Stimulated activated CD4-positive, alpha-beta T cell treated with anti-CD3 and anti-CD28 coated beads, Interleukin-12 subunit alpha, Interleukin-12 subunit beta, amount 100 ng/mL, for 24 hours (primary cell): ENCODE results near the gene COL6A2.
"Not testable (repeated sequence)": the region's sequence is repeated elsewhere in the genome, so short reads cannot be mapped to it uniquely, and the experiment has no call there.

Experiments used
- DNase-seq, 2 experiments: peaks; one replicate each; pipeline ENCODE4 v3.0.0-alpha.2; 2020; ENCODE audit warnings: low read depth in 2 of 2

COL6A2 gene

DNA sequence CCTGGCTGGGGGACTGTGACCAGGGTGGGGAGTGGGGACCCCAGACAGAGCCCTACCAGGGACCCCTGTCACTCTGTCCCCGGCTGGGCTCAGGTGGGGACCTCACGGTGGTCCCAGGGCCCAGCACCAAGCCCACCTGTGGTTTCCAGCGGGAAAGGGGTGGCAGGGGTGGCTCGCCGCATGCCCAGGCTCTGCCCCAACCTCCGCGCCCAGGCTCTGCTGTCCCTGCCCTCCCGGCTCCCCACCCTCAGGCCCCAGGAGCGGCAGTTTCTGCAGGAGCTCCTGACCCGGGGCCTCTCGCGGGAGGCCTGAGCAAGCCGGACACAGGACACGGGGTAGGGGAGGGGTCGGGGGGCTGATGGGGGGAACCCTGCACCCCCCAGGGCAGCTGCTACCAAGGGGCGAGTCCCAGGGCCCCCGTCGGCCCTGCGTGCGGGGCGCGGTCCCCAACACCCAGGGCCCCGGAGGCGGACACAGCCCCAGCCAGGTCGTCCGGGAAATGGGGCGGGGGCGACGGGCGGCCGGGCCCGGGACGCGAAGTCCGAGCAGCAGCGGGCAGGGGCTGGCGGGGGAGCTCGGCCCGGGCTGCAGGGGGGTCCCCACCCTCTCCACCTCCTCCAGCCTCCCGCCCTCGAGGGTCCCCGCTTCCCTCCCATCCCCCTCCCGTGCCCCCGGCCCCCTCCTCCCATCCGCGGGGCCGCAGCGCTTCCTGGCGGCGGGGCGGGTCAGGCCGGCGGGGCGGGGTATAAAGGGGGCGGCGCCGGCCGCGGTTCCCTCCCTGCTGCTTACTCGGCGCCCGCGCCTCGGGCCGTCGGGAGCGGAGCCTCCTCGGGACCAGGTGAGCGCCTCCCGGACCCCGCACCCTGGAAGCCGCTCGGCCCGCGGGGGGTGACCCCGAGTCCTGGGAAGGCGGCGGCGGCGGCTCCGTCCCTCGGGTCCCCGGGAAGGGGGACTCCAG lies at the start of gene COL6A2:
Gene COL6A2 (plus strand): TSS at position 777 of the 958 bp plus-strand sequence.
- DNase-seq = peak; percentile 25 to 40

DNA sequence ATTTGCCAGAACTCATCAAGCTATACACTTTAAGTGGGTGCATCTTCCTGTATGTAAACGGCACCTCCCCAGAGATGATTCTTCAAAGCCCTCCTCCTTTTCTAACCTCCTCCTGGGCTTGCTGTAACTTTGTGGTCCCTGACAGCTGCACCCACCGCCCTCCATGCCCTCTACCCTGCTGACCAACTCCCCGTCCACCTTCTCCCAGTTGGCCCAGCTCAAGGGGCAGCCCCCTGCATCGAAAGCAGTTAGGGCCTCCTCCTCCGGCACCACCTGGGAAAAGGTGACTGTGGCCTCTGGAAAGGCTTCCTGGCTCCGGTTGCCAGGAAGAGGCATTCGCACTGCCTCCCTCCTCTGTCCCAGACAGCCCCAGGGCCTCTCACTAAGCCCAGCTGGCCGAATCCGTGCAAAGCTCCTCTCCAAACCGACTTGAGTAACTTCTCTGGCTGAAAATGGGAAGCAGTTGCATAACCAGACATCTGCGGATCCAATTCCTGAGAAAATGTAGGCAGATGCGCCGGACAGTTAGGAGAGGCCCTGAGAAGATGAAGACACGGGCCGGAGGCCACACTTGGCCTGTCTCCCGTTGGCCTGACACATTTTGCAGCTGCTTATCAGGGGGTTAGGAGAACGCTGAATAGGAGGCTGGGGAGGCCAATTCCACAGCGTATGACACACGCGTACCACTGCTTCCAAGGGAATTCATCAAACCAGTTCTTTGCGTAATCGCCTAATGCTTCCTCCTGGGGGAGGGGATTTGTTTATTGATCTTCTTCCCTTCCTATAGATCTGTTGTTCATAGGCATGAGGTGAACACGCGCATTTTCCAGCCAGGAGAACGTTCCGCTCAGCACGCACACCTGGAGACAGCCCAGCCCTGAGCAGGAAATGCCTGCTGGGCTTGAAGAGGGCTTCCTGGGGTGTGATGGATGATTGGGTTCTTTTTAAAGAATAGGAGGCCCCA lies 48.7 kb upstream of the COL6A2 start:
- no peak for DNase-seq

GRCh38 chr21:46049890-46050667 lies 47.8 kb upstream of the COL6A2 start:
- no peak for DNase-seq

DNA sequence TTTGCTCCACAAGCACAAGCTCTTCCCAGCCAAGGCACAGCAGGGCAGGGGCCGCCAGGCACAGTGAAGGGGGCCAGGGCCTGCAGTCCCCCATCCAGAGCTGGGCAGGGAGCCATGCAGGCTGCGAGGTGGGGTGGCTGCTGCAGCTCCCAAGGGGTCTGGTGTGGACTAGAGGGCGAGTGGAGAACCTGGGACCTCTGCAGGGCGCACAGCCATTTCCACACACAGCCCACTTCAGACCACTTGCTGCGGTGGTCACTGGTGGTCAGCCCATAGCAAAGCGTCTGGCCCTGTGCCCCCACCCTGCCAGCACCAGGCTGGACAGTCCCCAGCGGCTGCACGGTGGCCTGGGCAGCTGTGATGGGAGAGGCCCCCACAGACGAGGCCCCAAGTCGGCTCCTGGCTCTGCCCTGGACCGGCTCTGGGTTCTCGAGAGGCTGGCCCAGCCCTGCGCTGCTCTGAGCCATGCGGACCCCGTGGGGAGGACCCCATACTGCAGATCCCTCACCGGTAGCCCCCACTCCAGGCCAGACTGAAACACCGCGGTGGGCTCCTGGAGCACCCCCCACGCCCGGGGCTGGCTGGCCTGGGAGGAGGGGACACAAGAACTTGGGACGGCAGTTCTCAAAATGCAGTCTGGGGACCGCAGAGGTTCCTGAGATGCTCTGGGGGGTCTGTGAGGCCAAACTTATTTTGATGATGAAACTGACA lies 47.1 kb upstream of the COL6A2 start:
- DNase-seq = no peak

- no peak for DNase-seq
Measured at GRCh38 chr21:46051379-46051770, 46.5 kb upstream of the COL6A2 start.

DNA sequence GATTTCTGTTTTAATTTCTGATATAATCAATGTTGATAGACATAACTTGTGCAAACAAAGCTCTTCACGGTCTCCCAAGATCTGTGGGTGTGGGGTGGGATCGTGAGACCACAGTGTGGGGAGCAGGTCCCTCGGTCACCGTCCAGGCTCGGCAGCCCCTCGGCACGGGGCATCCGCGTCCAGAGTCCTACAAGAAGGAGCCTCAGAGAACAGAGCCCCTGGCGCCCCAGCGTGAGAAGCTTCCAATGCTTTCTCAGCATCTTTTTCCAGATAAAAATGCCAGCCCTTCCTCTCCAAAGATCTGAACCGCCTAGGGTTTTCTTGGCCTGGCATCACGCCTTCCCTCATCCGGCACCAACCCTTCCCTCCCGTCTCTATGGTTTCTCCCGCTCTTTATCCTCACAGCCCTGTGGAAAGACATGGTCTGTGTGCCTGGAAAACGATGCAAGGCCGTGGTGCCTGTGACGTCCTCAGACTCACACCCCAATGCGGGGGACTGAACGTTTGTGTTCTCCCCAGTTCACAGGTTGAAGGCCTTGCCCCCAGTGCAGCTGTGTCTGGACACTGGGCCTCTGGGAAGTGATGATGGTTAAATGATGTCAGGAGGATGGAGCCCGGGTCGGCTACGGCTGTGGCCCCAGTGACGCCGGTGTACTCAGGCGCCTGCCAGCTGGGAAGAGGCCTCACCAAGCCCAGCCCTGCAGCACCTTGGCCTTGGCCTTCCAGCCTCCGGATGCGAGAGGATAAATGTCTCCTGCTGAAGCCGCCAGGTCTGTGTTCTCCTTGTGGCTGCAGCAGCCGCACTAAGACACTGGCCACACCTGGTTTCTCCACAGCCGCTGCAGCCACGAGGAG lies 45.9 kb upstream of the COL6A2 start:
- DNase-seq = no peak

DNA sequence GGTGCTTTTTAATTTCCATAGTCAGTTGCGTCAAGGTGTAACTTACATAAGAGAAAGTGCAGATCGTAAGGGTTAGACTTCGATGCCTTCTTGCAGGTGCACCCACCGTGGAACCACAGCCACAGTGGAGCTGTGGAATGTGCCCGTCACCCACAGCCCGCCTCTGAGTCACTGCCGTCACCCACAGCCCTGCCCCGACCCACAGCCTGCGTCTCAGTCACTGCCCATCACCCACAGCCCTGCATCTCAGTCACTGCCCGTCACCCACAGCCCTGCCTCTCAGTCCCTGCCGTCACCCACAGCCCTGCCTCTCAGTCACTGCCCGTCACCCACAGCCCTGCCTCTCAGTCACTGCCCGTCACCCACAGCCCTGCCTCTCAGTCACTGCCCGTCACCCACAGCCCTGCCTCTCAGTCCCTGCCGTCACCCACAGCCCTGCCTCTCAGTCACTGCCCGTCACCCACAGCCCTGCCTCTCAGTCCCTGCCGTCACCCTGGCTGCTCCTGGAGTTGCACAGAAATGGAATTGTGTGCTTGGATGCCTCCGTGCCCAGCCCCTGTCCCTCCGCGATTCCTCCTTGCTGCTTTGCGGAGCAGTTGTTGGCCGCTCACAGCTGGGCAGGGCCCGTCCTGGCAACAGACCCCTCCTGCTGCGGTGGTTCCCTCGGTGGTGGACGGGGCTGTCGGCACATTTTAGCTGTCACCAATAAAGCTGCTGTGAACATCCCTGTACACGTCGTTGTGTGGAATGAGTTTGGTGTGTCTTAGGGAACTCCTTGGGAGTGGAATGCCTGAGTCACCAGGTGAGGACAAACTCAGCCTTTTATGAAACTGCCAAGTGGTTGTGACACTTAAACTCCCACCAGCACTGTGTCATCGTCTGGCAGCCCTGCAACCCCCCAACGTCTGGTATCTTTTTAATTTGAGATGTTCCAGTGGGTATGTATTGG lies 44.9 kb upstream of the COL6A2 start:
- DNase-seq = peak; percentile 25 to 51

GRCh38 chr21:46054031-46054430 lies 43.9 kb upstream of the COL6A2 start:
- DNase-seq = no peak

GRCh38 chr21:46054451-46054881 lies 43.4 kb upstream of the COL6A2 start:
- no peak for DNase-seq

DNA sequence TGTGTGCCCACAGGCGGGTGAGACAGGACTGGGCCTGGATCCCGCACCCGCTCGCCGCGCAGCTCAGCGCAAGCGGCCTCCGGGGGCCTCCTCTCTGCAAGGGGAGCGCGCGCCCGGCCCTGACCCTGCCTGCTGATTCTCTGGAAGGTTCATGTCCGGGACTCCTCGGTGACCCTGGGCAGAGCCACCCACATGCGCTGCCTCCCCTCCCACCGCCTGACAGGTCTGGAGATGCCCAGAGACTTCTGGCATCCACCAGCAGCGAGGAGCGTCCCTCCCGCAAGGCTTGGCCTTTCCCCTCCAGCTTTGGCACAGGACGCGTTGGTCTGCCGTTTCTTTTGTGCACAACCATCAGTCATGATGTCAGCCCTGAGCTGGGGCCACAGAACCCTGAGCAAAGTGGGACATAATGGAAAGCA lies 42.0 kb upstream of the COL6A2 start:
- no peak for DNase-seq

- DNase-seq = no peak
Measured at GRCh38 chr21:46056450-46056903, 41.4 kb upstream of the COL6A2 start.

- no peak for DNase-seq
Measured at GRCh38 chr21:46057111-46057709, 40.7 kb upstream of the COL6A2 start.

DNA sequence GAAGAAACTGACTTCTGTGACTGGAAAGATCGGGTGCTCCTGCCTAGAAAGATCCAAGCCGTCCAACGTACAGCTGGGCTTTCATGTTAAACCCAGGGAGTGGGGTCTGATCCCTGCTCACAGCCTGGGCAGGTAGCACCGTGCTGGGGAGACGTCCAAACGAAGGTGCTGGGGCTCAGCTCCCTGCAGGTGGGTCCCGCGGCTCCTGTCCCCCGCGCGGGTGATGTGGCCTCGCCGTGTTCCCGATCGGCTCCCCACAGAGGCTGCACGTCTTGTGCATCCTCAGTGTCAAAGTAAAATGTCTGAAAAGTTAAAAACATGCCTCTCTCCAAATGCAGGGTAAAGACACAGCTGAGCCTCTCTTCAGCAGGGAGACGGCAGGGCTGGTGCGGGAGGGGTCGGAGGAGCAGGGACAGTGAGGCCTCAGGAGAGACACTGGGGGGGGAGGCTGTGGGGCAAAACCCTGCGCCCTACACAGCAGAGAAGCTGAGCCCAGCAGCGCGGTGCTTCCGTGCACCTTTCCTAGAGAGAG lies 40.1 kb upstream of the COL6A2 start:
- DNase-seq = no peak

DNA sequence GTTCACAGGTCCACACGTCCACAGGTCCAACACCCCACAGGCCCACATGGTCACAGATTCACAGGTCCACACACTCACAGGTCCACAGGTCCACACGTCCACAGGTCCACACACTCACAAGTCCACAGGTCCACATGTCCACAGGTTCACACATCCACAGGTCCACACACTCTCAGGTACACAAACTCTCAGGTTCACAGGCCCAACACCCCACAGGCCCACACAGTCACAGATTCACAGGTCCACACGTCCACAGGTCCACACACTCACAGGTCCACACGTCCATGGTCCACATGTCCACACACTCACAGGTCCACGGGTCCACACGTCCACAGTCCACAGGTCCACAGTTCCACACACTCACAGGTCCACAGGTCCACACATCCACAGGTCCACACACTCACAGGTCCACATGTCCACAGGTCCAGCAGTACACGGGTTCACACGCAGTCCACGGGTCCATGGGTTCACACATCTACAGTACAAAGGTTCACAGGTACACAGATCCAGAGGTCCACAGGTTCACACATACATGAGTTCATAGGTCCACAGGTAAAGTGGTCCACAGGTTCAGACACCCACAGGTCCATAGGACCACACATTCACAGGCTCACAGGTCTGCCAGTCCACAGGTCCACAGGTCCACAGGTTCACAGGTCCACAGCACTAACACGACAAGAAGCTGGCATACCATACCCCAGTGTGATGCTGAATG lies 39.3 kb upstream of the COL6A2 start:
- DNase-seq = no peak

- DNase-seq = no peak
Measured at GRCh38 chr21:46059195-46059594, 38.7 kb upstream of the COL6A2 start.

GRCh38 chr21:46059711-46060455 lies 38.0 kb upstream of the COL6A2 start:
- DNase-seq = not testable (repeated sequence)
